GM21786 (cell line): ENCODE measurements around the gene FOXC1.

ENCODE experiments used
- ATAC-seq: cut with Tn5 transposase; IDR thresholded peaks from one replicate; pipeline ENCODE4 v1.9.1; 2021; ENCODE audit not compliant: unreplicated experiment

The FOXC1 gene

GRCh38 chr6:1622851-1623768 is 13.4 kb downstream of the FOXC1 start:
- ATAC-seq: no peak

- ATAC-seq: no peak
Observed at GRCh38 chr6:1623769-1624057, 14.0 kb downstream of the FOXC1 start.

GRCh38 chr6:1624058-1624850 is 14.5 kb downstream of the FOXC1 start:
- ATAC-seq: no peak

GRCh38 chr6:1624851-1625781 is 15.4 kb downstream of the FOXC1 start:
- no peak for ATAC-seq

GRCh38 chr6:1625794-1626435 is 16.2 kb downstream of the FOXC1 start:
- ATAC-seq: no peak

GRCh38 chr6:1626481-1626880 is 16.8 kb downstream of the FOXC1 start:
- no peak for ATAC-seq

- ATAC-seq: no peak
Observed at GRCh38 chr6:1627827-1628560, 18.3 kb downstream of the FOXC1 start.

GRCh38 chr6:1629316-1629715 is 19.6 kb downstream of the FOXC1 start:
- no peak for ATAC-seq

GRCh38 chr6:1630212-1630770 is 20.6 kb downstream of the FOXC1 start:
- no peak for ATAC-seq

GRCh38 chr6:1630771-1631217 is 21.1 kb downstream of the FOXC1 start:
- no peak for ATAC-seq

- ATAC-seq: no peak
Observed at GRCh38 chr6:1631251-1631650, 21.5 kb downstream of the FOXC1 start.

GRCh38 chr6:1633366-1634021 is 23.8 kb downstream of the FOXC1 start:
- ATAC-seq: no peak

- ATAC-seq: no peak
Observed at GRCh38 chr6:1634081-1634480, 24.4 kb downstream of the FOXC1 start.

GRCh38 chr6:1635305-1636010 is 25.7 kb downstream of the FOXC1 start:
- no peak for ATAC-seq

GRCh38 chr6:1636272-1636825 is 26.6 kb downstream of the FOXC1 start:
- ATAC-seq: no peak

- ATAC-seq: no peak
Observed at GRCh38 chr6:1636971-1637871, 27.5 kb downstream of the FOXC1 start.

GRCh38 chr6:1639430-1639829 is 29.7 kb downstream of the FOXC1 start:
- no peak for ATAC-seq
